ENCODE results near the gene RSPO3.

- TF ChIP-seq CTCF (IDR thresholded peaks at IDR 0.05) (no peak), ZFX (IDR thresholded peaks at IDR 0.05; ENCODE audit: borderline replicate concordance) (no peak)
Measured at GRCh38 chr6:127110712-127111111, 7.8 kb upstream of the RSPO3 start.
